Measurements from ENCODE around the gene CD69.

The CD69 gene

DNA sequence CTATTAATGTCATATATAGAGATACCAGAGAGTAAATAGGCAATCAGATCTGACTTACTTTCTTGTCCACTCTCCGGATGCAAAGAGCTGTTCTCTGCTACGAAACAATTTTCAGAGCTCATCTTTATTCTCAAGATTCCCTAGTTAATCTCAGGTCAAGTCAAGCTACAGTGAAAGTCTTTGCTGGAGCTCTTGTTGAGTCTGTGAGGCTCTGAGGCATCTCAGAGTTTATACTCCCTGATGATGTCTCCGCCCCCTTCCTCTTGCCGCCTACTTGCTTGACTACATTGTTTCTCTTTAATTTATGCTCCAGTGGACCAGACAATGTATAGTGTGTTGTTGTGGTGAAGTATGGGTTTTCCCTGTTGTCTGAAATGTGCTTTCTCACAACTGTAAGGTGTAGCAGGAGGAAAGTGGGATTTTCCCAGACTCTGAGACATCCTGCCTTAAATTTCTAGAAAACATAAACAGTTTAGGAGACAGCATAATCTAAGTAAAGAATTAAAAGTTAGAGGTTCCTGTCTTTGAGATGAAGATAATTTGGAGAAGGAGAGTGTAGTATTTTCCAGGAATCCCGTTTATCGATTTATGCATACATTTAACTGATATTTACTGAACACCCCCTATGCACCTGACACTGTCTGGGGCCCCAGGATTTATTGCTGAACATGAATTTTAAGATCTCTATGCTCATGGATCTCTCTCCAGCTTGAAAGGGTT lies at the start of gene CD69:
CD69 (minus strand) TSS at position 203 of the 720 bp plus-strand sequence; CDS start at position 122, 81 bp downstream.
- TF ChIP-seq, protein P1, sequence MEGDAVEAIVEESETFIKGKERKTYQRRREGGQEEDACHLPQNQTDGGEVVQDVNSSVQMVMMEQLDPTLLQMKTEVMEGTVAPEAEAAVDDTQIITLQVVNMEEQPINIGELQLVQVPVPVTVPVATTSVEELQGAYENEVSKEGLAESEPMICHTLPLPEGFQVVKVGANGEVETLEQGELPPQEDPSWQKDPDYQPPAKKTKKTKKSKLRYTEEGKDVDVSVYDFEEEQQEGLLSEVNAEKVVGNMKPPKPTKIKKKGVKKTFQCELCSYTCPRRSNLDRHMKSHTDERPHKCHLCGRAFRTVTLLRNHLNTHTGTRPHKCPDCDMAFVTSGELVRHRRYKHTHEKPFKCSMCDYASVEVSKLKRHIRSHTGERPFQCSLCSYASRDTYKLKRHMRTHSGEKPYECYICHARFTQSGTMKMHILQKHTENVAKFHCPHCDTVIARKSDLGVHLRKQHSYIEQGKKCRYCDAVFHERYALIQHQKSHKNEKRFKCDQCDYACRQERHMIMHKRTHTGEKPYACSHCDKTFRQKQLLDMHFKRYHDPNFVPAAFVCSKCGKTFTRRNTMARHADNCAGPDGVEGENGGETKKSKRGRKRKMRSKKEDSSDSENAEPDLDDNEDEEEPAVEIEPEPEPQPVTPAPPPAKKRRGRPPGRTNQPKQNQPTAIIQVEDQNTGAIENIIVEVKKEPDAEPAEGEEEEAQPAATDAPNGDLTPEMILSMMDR (IDR thresholded peaks at IDR 0.05; ENCODE audit: low read depth, low read length) = no peak
- DNase-seq (ENCODE audit: low read depth in 2 of 2) = no peak
- no peak within 1 kb of the TSS for H3K4me3 ChIP-seq (replicated peaks in 1 of 2; ENCODE audit: low read depth in 2 of 2, low read length in 2 of 2)

DNA sequence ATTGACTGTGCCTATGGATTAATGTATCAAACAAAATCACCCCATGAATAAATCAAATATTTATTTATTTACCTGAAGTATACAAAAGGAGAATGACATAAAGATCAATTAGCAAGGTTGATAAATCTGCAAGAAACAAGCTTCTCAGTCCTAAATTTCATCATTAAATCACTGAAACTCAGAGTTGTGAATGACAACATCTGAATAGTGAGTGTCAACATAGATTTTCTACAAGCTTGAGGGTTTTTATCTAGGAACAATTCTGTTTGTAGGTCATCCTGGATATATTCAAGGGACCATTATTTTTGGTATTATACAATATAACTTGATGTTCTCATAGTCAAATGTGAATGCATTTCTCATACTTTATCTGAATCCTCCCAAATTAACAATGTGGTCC lies 49.2 kb upstream of the CD69 start:
- no peak for DNase-seq (ENCODE audit: low read depth in 2 of 2)
- TF ChIP-seq, protein P1 (IDR thresholded peaks at IDR 0.05; ENCODE audit: low read depth, low read length) = no peak
- H3K4me3 ChIP-seq (replicated peaks in 1 of 2; ENCODE audit: low read depth in 2 of 2, low read length in 2 of 2) = no peak overlapping the region

DNA sequence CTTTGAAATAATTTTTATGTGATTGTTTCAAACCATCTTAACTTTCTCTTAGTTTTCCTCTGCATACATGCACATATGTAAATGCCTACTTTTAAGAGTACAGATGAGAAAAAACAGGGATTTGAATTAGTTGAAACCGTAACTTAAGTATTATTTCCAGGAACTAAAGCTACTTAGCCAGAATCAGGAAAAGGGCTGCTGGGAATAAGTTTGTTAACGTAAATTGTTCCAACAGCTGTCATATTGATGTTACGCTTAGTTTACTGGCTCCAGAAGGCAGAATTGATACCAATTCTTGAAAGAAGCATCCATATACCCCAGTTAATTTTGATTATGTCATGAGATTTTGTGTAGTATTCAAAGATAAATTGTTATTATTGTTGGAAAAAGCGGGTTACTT lies 48.6 kb upstream of the CD69 start:
- no peak overlapping the region for H3K4me3 ChIP-seq (replicated peaks in 1 of 2; ENCODE audit: low read depth in 2 of 2, low read length in 2 of 2)
- no peak for DNase-seq (ENCODE audit: low read depth in 2 of 2)
- TF ChIP-seq, protein P1 (IDR thresholded peaks at IDR 0.05; ENCODE audit: low read depth, low read length) = no peak

DNA sequence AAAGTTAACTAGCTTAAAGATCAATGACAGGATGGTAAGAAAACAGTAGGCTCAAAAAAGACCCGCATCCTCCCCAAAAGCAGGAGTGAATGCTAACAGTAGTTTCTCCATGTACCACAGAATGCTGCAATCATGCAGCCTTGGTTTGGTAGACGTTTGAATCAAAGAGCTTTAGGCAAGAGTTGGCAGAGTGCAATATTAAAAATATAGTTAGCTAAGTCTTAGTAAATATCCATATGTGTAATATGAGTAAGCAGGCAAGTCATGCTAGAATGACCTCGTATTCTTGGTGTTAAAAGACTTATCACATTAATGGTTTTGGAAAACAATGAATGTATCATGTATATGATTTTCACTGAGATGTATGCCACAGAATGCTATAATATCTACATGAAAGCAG lies 47.8 kb upstream of the CD69 start:
- TF ChIP-seq, protein P1 (IDR thresholded peaks at IDR 0.05; ENCODE audit: low read depth, low read length) = no peak
- no peak for DNase-seq (ENCODE audit: low read depth in 2 of 2)
- no peak overlapping the region for H3K4me3 ChIP-seq (replicated peaks in 1 of 2; ENCODE audit: low read depth in 2 of 2, low read length in 2 of 2)

DNA sequence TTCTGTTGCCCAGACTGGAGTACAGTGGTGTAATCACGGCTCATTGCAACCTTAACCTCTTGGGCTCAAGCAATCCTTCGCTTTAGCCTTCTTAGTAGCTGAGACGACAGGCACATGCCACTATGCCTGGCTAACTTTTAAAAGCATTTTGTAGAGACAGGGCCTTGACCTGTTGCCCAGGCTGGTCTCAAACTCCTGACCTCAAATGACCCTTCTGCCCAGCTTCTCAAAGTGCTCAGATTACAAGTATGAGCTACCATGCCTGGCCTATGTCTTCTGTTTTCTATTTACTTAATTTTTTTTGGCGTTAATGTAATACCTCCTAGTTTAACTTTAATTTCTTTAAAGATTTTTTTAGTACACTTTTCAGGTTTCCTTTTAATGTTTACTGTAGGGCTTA lies 46.0 kb upstream of the CD69 start:
- DNase-seq (ENCODE audit: low read depth in 2 of 2) = no peak
- H3K4me3 ChIP-seq (replicated peaks in 1 of 2; ENCODE audit: low read depth in 2 of 2, low read length in 2 of 2) = no peak overlapping the region
- TF ChIP-seq, protein P1 (IDR thresholded peaks at IDR 0.05; ENCODE audit: low read depth, low read length) = no peak

DNA sequence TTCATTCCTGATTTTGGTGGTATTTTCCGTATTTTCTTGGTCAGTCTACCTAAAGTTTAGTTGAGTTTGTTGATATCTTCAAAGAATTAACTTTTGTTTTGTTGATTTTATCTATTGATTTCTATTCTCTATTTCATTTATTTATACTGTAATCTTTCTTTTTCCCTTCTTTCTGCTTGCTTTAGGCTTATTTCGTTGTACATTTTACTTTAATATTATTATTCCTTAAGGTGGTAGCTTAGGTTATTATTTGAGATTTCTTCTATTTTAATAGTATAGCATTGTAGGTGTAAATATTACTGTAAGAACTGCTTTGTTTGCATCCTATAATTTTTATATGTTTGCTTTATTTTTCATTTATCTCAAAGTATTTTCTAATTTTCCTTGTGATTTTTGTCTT lies 45.2 kb upstream of the CD69 start:
- TF ChIP-seq, protein P1 (IDR thresholded peaks at IDR 0.05; ENCODE audit: low read depth, low read length) = no peak
- no peak overlapping the region for H3K4me3 ChIP-seq (replicated peaks in 1 of 2; ENCODE audit: low read depth in 2 of 2, low read length in 2 of 2)
- no peak for DNase-seq (ENCODE audit: low read depth in 2 of 2)

DNA sequence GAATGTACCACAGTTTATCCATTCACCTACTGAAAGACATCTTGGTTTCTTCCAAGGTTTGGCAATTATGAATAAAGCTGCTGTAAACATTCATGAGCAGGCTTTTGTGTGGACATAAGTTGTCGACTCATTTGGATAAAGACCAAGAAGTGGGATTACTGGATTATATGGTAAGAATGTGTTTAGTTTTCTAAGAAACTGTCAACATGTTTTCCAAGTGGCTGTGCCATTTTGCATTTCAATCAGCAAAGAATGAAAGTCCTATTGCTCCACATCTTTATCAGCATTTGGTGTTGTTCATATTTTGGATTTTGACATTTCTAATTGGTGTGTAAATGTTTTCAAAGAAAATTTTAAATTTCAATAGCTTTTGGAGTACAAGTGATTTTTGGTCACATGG lies 39.3 kb upstream of the CD69 start:
- TF ChIP-seq, protein P1 (IDR thresholded peaks at IDR 0.05; ENCODE audit: low read depth, low read length) = no peak

More for the DNA sequence above, 39.3 kb upstream of the CD69 start:
- no peak overlapping the region for H3K4me3 ChIP-seq (replicated peaks in 1 of 2; ENCODE audit: low read depth in 2 of 2, low read length in 2 of 2)
- DNase-seq (ENCODE audit: low read depth in 2 of 2) = no peak
